HCT116 (cell line): ENCODE data around the gene SEMA6D. TPM values are rescaled to one million over a fixed set of nuclear protein-coding genes. Genes with fewer than 3 reads are reported as not detected.

Experiments used
- ATAC-seq: fragments of 200-7000 bp; cut with Tn5 transposase; 2 replicates; pipeline ENCODE4 v1.9.1; 2020; ENCODE audit warnings: mild to moderate bottlenecking, moderate library complexity
- BruUV-seq: library from RNA; stranded (reverse); fragments of 400-500 nt; replicated peaks from 2 replicates; lab custom pipeline; 2021; lab: Mats Ljungman, UMichigan
- CTCF ChIA-PET: fragments of 300-600 bp; sonication (Branson Sonifier 250); formaldehyde crosslinking; loops from one replicate; lab custom pipeline; 2021; ENCODE audit warnings: antibody characterized with exemption; lab: Charles Lee
- POLR2A ChIA-PET: fragments of 300-600, 350-600 bp; sonication (Branson Sonifier 250); formaldehyde crosslinking; loops from one replicate; lab custom pipeline; 2021; ENCODE audit warnings: antibody characterized with exemption; lab: Charles Lee
- RAD21 ChIA-PET, 2 experiments: fragments of 300-600 bp; sonication (Branson Sonifier 250); formaldehyde crosslinking; loops; one replicate each; lab custom pipeline; 2023; ENCODE audit warnings: low total read pairs in 2 of 2; ENCODE audit not compliant: uncharacterized antibody in 2 of 2, unreplicated experiment in 2 of 2, low non-redundant PET in 1 of 2; lab: Charles Lee
- DNase-seq: peaks from one replicate; pipeline ENCODE4 v3.0.0-alpha.2; 2010; ENCODE audit warnings: low read depth, low spot score
- H2AFZ ChIP-seq: fragments of 200-600 bp; shearing (Covaris generic), sonication (generic); 2 replicates; pipeline ENCODE4 v1.6.1; 2017; ENCODE audit warnings: low read depth, mixed run types, mixed read lengths, antibody characterized with exemption, low read length; ENCODE audit not compliant: poor library complexity, severe bottlenecking
- H3K27ac ChIP-seq: 2 replicates; pipeline ENCODE4 v1.5.1; 2012; ENCODE audit warnings: low read depth, low read length
- H3K27me3 ChIP-seq: fragments of 200-600 bp; sonication (generic); 2 replicates; pipeline ENCODE4 v1.6.1; 2016; ENCODE audit warnings: mixed run types, low read length, mixed read lengths; ENCODE audit not compliant: insufficient read depth
- H3K36me3 ChIP-seq, 2 experiments: fragments of 200-500 bp in 1 of 2; fragments of 200-600 bp in 1 of 2; sonication (Bioruptor generic) in 1 of 2; sonication (generic) in 1 of 2; 2 replicates each; pipeline versions ENCODE4 v1.5.1 to v1.6.1; 2014 to 2016; ENCODE audit warnings: low read length in 2 of 2, inconsistent platforms in 1 of 2, mixed read lengths in 1 of 2, mixed run types in 1 of 2; ENCODE audit not compliant: insufficient read depth in 2 of 2, control insufficient read depth in 1 of 2
- H3K4me1 ChIP-seq, 2 experiments: fragments of 200-600 bp in 1 of 2; sonication (generic) in 1 of 2; 2 replicates each; pipeline versions ENCODE4 v1.5.1 to v1.6.1; 2012 to 2017; ENCODE audit warnings: low read length in 2 of 2, inconsistent platforms in 1 of 2, mild to moderate bottlenecking in 1 of 2, mixed read lengths in 1 of 2, mixed run types in 1 of 2, moderate library complexity in 1 of 2; ENCODE audit not compliant: insufficient read depth in 2 of 2, control insufficient read depth in 1 of 2
- H3K4me2 ChIP-seq: fragments of 200-600 bp; sonication (generic); 2 replicates; pipeline ENCODE4 v1.6.1; 2017; ENCODE audit warnings: mixed run types, low read length, mixed read lengths
- H3K4me3 ChIP-seq, 2 experiments: fragments of 200-600 bp in 1 of 2; sonication (generic) in 1 of 2; replicated peaks in 1 of 2; 2 replicates each; pipeline ENCODE4 v1.5.1; 2011 to 2016; ENCODE audit warnings: low read length in 2 of 2, control low read depth in 1 of 2, low read depth in 1 of 2, mild to moderate bottlenecking in 1 of 2, mixed read lengths in 1 of 2, mixed run types in 1 of 2
- H3K79me2 ChIP-seq: fragments of 200-600 bp; sonication (generic); 2 replicates; pipeline ENCODE4 v1.6.1; 2017; ENCODE audit warnings: mild to moderate bottlenecking, mixed run types, low read length, moderate library complexity, mixed read lengths; ENCODE audit not compliant: insufficient read depth
- H3K9ac ChIP-seq: fragments of 200-600 bp; sonication (generic); 2 replicates; pipeline ENCODE4 v1.6.1; 2016; ENCODE audit warnings: low read length, mixed read lengths
- H3K9me2 ChIP-seq: fragments of 200-600 bp; sonication (generic), shearing (Covaris generic); 2 replicates; pipeline ENCODE4 v1.6.1; 2017; ENCODE audit warnings: mixed run types, mild to moderate bottlenecking, moderate library complexity; ENCODE audit not compliant: insufficient read depth
- H3K9me3 ChIP-seq, 2 experiments: fragments of 200-500 bp in 1 of 2; fragments of 200-600 bp in 1 of 2; sonication (Bioruptor generic) in 1 of 2; sonication (generic) in 1 of 2; 2 replicates each; pipeline ENCODE4 v1.6.1; 2014 to 2017; ENCODE audit warnings: low read length in 2 of 2, mixed read lengths in 2 of 2, inconsistent platforms in 1 of 2, low read depth in 1 of 2, mild to moderate bottlenecking in 1 of 2, mixed run types in 1 of 2, moderate library complexity in 1 of 2; ENCODE audit not compliant: control insufficient read depth in 1 of 2, insufficient read depth in 1 of 2
- H4K20me1 ChIP-seq: fragments of 200-600 bp; sonication (generic), shearing (Covaris generic); 2 replicates; pipeline ENCODE4 v1.6.1; 2017; ENCODE audit warnings: mixed run types, mild to moderate bottlenecking, moderate library complexity; ENCODE audit not compliant: insufficient read depth
- EGR1 ChIP-seq: IDR thresholded peaks from 2 replicates; pipeline ENCODE4 v1.6.1; 2012; ENCODE audit warnings: low read depth
- EZH2 ChIP-seq: fragments of 200-600 bp; sonication (generic); IDR thresholded peaks from 2 replicates; pipeline ENCODE4 v1.6.1; 2017; ENCODE audit warnings: antibody characterized with exemption, mixed run types
- EZH2phosphoT487 ChIP-seq: fragments of 200-600 bp; IDR thresholded peaks from 2 replicates; pipeline ENCODE4 v1.6.1; 2018; ENCODE audit warnings: antibody characterized with exemption, borderline replicate concordance
- JUND ChIP-seq: IDR thresholded peaks from 2 replicates; pipeline ENCODE4 v1.6.1; 2012
- POLR2A ChIP-seq: IDR thresholded peaks from 2 replicates; pipeline ENCODE4 v1.7.0; 2011; ENCODE audit warnings: borderline replicate concordance; ENCODE audit not compliant: insufficient read depth, insufficient read length; ENCODE audit errors: extremely low read depth
- POLR2AphosphoS5 ChIP-seq: IDR thresholded peaks from 2 replicates; pipeline ENCODE4 v1.6.1; 2011; ENCODE audit warnings: mild to moderate bottlenecking, low read depth, low read length, moderate library complexity
- RAD21 ChIP-seq: IDR thresholded peaks from 2 replicates; pipeline ENCODE4 v1.6.1; 2012; ENCODE audit warnings: low read depth, mild to moderate bottlenecking
- SIN3A ChIP-seq: IDR thresholded peaks from 2 replicates; pipeline ENCODE4 v1.6.1; 2012; ENCODE audit warnings: low read depth
- SP1 ChIP-seq: IDR thresholded peaks from 2 replicates; pipeline ENCODE4 v1.6.1; 2012; ENCODE audit warnings: low read depth
- ZNF274 ChIP-seq: fragments of 200-500 bp; sonication (Bioruptor generic); IDR thresholded peaks from 2 replicates; pipeline ENCODE4 v1.6.1; 2014; ENCODE audit warnings: mild to moderate bottlenecking, low read depth, low read length, inconsistent platforms
- intact Hi-C: fragments of 100-400 bp; cut with micrococcal nuclease; formaldehyde crosslinking; loops from 2 replicates; pipeline ENCODE4 v1.10.0; 2022
- total RNA-seq: library from RNA; stranded (reverse); gene quantifications from one replicate; pipeline ENCODE4 v1.2.1, GENCODE V29; 2021; ENCODE audit not compliant: unreplicated experiment
- TF ChIP-seq, protein P1 (sequence below): IDR thresholded peaks from 2 replicates; pipeline ENCODE4 v1.6.1; 2012
- TF ChIP-seq, protein P2 (sequence below): IDR thresholded peaks from 2 replicates; pipeline ENCODE4 v1.6.1; 2012

The SEMA6D gene
- total RNA-seq, 1 experiment from 2014 or later, result 0.02 TPM

DNA sequence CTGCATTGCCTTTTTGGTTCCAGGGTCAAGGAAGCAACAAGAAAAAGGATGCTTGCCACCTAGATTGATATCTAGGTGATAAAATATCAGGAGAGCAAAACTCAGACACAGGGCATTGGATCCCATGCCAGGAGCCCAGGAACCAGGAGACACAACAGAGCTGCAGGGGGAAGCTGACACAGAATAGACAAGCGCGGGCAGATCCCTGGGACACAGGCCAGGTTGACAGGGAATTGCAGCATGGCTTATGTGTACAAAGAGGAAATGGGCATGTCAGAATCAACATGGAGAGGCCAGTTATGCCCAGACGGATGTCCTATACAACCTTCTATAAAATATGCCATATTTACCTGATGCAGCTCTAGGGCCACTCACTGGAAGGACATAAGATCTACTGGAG, 84.2 kb downstream of the SEMA6D start:
- H3K4me3 ChIP-seq, result no peak overlapping the region
- no peak overlapping the region for H3K9ac ChIP-seq
- no peak overlapping the region for H2AFZ ChIP-seq
- CTCF ChIA-PET, result no interaction called here
- H3K9me2 ChIP-seq, result no peaks in the 10 kb centered on the region
- DNase-seq (no peak), ATAC-seq (no peak)
- H4K20me1 ChIP-seq, result no peaks in the 10 kb centered on the region
- no TSS peak for BruUV-seq
- no peaks in the 10 kb centered on the region for H3K79me2 ChIP-seq
- no peaks in the 10 kb centered on the region for H3K4me1 ChIP-seq
- no peak overlapping the region for H3K4me2 ChIP-seq
- no peak overlapping the region for H3K27ac ChIP-seq
- POLR2A ChIA-PET, result no interaction called here
- RAD21 ChIA-PET, result interaction anchor here in 1 of 2 experiments (0.6 kb wide), 1 partner anchor 530 kb away, joined by 3 read pairs; the partner anchor contains the start of gene DUT
- intact Hi-C loops, result no loop called here
- no peaks in the 10 kb centered on the region for H3K27me3 ChIP-seq
- H3K36me3 ChIP-seq, result no peaks in the 10 kb centered on the region
- H3K9me3 ChIP-seq, result peaks cover 3 to 12% of the 10 kb centered on the region in 2 experiments; a peak in 2 of 4 replicates
- TF ChIP-seq POLR2AphosphoS5 (no peak), RAD21 (no peak), SIN3A (no peak)
- TF ChIP-seq, protein P1, sequence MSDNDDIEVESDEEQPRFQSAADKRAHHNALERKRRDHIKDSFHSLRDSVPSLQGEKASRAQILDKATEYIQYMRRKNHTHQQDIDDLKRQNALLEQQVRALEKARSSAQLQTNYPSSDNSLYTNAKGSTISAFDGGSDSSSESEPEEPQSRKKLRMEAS, result no peak
- TF ChIP-seq, all 23 proteins: peak for 0

DNA sequence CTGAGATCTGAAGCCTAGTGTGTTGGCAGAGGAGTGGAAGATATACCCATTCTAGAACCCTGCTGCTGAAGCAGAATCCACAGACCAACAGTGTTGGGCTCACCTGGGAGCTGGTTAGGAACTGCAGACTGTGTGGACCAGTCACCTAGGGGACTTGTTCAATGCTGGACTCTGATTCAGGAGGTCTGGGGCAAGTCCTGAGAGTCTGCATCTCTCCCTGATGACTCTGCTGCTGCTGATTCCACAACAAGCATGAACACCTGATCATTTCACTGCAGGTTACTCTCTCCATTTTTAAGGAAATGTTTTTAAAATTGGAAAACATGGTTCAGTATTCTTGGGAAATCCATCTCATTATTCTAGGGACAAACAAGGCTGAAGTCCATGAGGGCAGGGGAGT, 84.9 kb downstream of the SEMA6D start:
- Histone ChIP-seq H2AFZ (no peak overlapping the region), H3K36me3 (no peaks in the 10 kb centered on the region), H3K9me2 (no peaks in the 10 kb centered on the region), H3K9ac (no peak overlapping the region), H3K79me2 (no peaks in the 10 kb centered on the region), H3K9me3 (peaks cover 3 to 12% of the 10 kb centered on the region in 2 experiments; a peak in 2 of 4 replicates), H3K4me3 (no peak overlapping the region), H3K4me2 (no peak overlapping the region), H3K4me1 (no peaks in the 10 kb centered on the region), H4K20me1 (no peaks in the 10 kb centered on the region), H3K27me3 (no peaks in the 10 kb centered on the region), H3K27ac (no peak overlapping the region)
- no peak for ATAC-seq
- TF ChIP-seq EZH2 (no peak), POLR2A (no peak), ZNF274 (no peak), POLR2AphosphoS5 (no peak), JUND (no peak), EZH2phosphoT487 (no peak), EGR1 (no peak), SIN3A (no peak), SP1 (no peak)
- TF ChIP-seq, protein P1, result no peak
- TF ChIP-seq, protein P2, sequence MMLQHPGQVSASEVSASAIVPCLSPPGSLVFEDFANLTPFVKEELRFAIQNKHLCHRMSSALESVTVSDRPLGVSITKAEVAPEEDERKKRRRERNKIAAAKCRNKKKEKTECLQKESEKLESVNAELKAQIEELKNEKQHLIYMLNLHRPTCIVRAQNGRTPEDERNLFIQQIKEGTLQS, result no peak
- CTCF ChIA-PET, result no interaction called here
- intact Hi-C loops, result no loop called here
- BruUV-seq, result no TSS peak
- RAD21 ChIA-PET, result interaction anchor here in 1 of 2 experiments (0.6 kb wide), 1 partner anchor 529 kb away, joined by 3 read pairs; the partner anchor contains the start of gene DUT
- no peak for DNase-seq
- POLR2A ChIA-PET, result no interaction called here
